K562 (cell line): Measurements from ENCODE around the gene PACSIN2. TPM values are rescaled to one million over a fixed set of nuclear protein-coding genes. Genes with fewer than 3 reads are reported as not detected.
A peak's percentile ranks its signal among the peaks of the same experiment; 100 is the strongest.
"Not testable (repeated sequence)": the region's sequence is repeated elsewhere in the genome, so short reads cannot be mapped to it uniquely, and the experiment has no call there.

Source experiments
- ATAC-seq: fragments of 200-7000 bp; cut with Tn5 transposase; 3 replicates; pipeline ENCODE4 v1.9.1; 2020; ENCODE audit warnings: moderate library complexity
- BruUV-seq: library from RNA; stranded (reverse); fragments of 400-500 nt; replicated peaks from 2 replicates; lab custom pipeline; 2021; lab: Mats Ljungman, UMichigan
- CTCF ChIA-PET: fragments of 300-600 bp; formaldehyde crosslinking; extraction: SDS; loops from one replicate; lab custom pipeline; 2021; ENCODE audit warnings: low intra/inter-chr PET ratio; lab: Yijun Ruan, JAX
- POLR2A ChIA-PET: fragments of 300-600, 350-650 bp; sonication (Branson Sonifier 250); formaldehyde crosslinking; extraction: SDS; loops from one replicate; lab custom pipeline; 2021; ENCODE audit warnings: antibody characterized with exemption, inconsistent platforms; lab: Yijun Ruan, JAX
- DNase-seq, 4 experiments: peaks; one replicate each; pipeline versions ENCODE4 v3.0.0 to v3.0.0-alpha.2; 2011 to 2018; ENCODE audit warnings: low spot score in 3 of 4, mixed read lengths in 3 of 4; ENCODE audit errors: extremely low read depth in 1 of 4
- FAIRE-seq: peaks from 2 replicates; lab custom pipeline; 2011; peaks lifted over from hg19 to GRCh38; lab: Jason Lieb, UNC
- H2AFZ ChIP-seq: 2 replicates; pipeline ENCODE4 v1.6.0; 2011; ENCODE audit warnings: low read depth, low read length, control low read depth, inconsistent platforms
- H3K27ac ChIP-seq: fragments of 200-600 bp; 3 replicates; pipeline ENCODE4 v1.8.0; 2011; ENCODE audit warnings: low read depth, mild to moderate bottlenecking, control low read depth, inconsistent platforms, low read length, moderate library complexity, mixed read lengths; ENCODE audit errors: extremely low read depth
- H3K27me3 ChIP-seq, 2 experiments: fragments of 300-600 bp in 1 of 2; 2 replicates in 1 of 2; 3 replicates in 1 of 2; pipeline versions ENCODE4 v1.6.0 to v1.8.0; 2011; ENCODE audit warnings: inconsistent platforms in 2 of 2, low read length in 2 of 2, mild to moderate bottlenecking in 1 of 2, mixed read lengths in 1 of 2, moderate library complexity in 1 of 2; ENCODE audit not compliant: control insufficient read depth in 2 of 2, insufficient read depth in 2 of 2
- H3K36me3 ChIP-seq: fragments of 300-600 bp; 3 replicates; pipeline ENCODE4 v1.8.0; 2011; ENCODE audit warnings: mild to moderate bottlenecking, low read length, inconsistent platforms; ENCODE audit not compliant: control insufficient read depth, insufficient read depth
- H3K4me1 ChIP-seq, 2 experiments: fragments of 200-600 bp in 1 of 2; replicated peaks in 1 of 2; 2 replicates in 1 of 2; 3 replicates in 1 of 2; pipeline versions ENCODE4 v1.5.1 to v1.8.0; 2011; ENCODE audit warnings: inconsistent platforms in 2 of 2, low read length in 2 of 2, mild to moderate bottlenecking in 1 of 2, mixed read lengths in 1 of 2, moderate library complexity in 1 of 2; ENCODE audit not compliant: control insufficient read depth in 2 of 2, insufficient read depth in 2 of 2
- H3K4me2 ChIP-seq: 2 replicates; pipeline ENCODE4 v1.6.1; 2011; ENCODE audit warnings: low read length, control low read depth, inconsistent platforms, mixed read lengths; ENCODE audit not compliant: insufficient read depth
- H3K4me3 ChIP-seq: fragments of 200-600 bp; sonication (generic), shearing (Covaris generic); 2 replicates; pipeline ENCODE4 v1.5.1; 2016; ENCODE audit warnings: control low read depth, inconsistent platforms
- H3K79me2 ChIP-seq: fragments of 200-600 bp; 3 replicates; pipeline ENCODE4 v1.8.0; 2011; ENCODE audit warnings: low read length, inconsistent platforms; ENCODE audit not compliant: control insufficient read depth, insufficient read depth
- H3K9ac ChIP-seq, 2 experiments: 2 replicates each; pipeline versions ENCODE4 v1.6.0 to v1.6.1; 2011; ENCODE audit warnings: low read depth in 2 of 2, low read length in 2 of 2, control low read depth in 1 of 2, inconsistent platforms in 1 of 2, mild to moderate bottlenecking in 1 of 2, mixed read lengths in 1 of 2; ENCODE audit not compliant: insufficient read depth in 1 of 2
- H3K9me1 ChIP-seq: one replicate; pipeline ENCODE4 v1.6.0; 2011; ENCODE audit warnings: inconsistent platforms, mild to moderate bottlenecking, low read length, moderate library complexity; ENCODE audit not compliant: control insufficient read depth, insufficient read depth
- H3K9me3 ChIP-seq: replicated peaks from 2 replicates; pipeline ENCODE4 v1.5.1; 2011; ENCODE audit warnings: low read depth, low read length, inconsistent platforms; ENCODE audit not compliant: control insufficient read depth, insufficient read depth
- H4K20me1 ChIP-seq: replicated peaks from 2 replicates; pipeline ENCODE4 v1.6.1; 2011; ENCODE audit warnings: low read length, inconsistent platforms, mixed read lengths; ENCODE audit not compliant: control insufficient read depth, insufficient read depth
- HSF4 ChIP-seq: fragments of 250-450 bp; sonication (Bioruptor Pico); IDR thresholded peaks from 2 replicates; pipeline ENCODE4 v2.1.2; 2022; ENCODE audit warnings: mild to moderate bottlenecking, moderate library complexity, borderline replicate concordance
- KDM2B ChIP-seq: fragments of 250-450 bp; sonication (Bioruptor Pico); IDR thresholded peaks from 2 replicates; pipeline ENCODE4 v1.8.0; 2021; ENCODE audit warnings: mild to moderate bottlenecking, moderate library complexity
- NR2C1 ChIP-seq, 2 experiments: fragments of 450-650 bp; IDR thresholded peaks; 2 replicates each; pipeline ENCODE4 v1.6.1; 2017; ENCODE audit warnings: mild to moderate bottlenecking in 2 of 2, antibody characterized with exemption in 1 of 2, inconsistent platforms in 1 of 2, missing compliant biosample characterization in 1 of 2, missing genetic modification characterization in 1 of 2
- TRIM28 ChIP-seq: fragments of 450-650 bp; IDR thresholded peaks from 2 replicates; pipeline ENCODE4 v1.6.1; 2017
- WGBS: fragments of 100-300 bp; shearing (Covaris generic); methylation state at CpG from one replicate; pipeline ENCODE4 v1.1.6; 2016; ENCODE audit warnings: low coverage, mixed read lengths; ENCODE audit not compliant: insufficient coverage; ENCODE audit errors: missing lambda C conversion rate; 5-methylcytosine and 5-hydroxymethylcytosine counted together
- in situ Hi-C: fragments of 300-500 bp; cut with MboI; formaldehyde crosslinking; loops from 4 replicates; pipeline ENCODE4 v1.15.0; 2018; ENCODE audit warnings: inconsistent platforms, mixed read lengths
- intact Hi-C: fragments of 100-400 bp; cut with micrococcal nuclease; formaldehyde crosslinking; loops from 2 replicates; pipeline ENCODE4 v1.14.2; 2022
- polyA plus RNA-seq, 8 experiments: library from polyadenylated mRNA; depleted of rRNA in 4 of 8; stranded (reverse) in 5 of 8; unstranded in 3 of 8; fragments of >200 nt; fragmentation: Nextera tagmentation in 2 of 8; fragmentation: Illumina TruSeq in 1 of 8; extraction: Ambion mirVana in 2 of 8; extraction: Trizol in 1 of 8; gene quantifications; 2 replicates each; pipeline versions ENCODE4 v1.2.1 to v1.2.3, GENCODE V29; 2011 to 2014; ENCODE audit warnings: inconsistent platforms in 1 of 8, missing spikeins in 1 of 8
- total RNA-seq, 7 experiments: library from RNA; depleted of rRNA in 6 of 7; stranded (reverse); fragments of >200 nt in 6 of 7; fragmentation: Illumina TruSeq in 2 of 7; extraction: Trizol in 2 of 7; gene quantifications; 2 replicates each; pipeline versions ENCODE4 v1.2.1 to v1.2.3, GENCODE V29; 2011 to 2021; ENCODE audit warnings: low replicate concordance in 1 of 7

The PACSIN2 gene
- total and polyA plus RNA-seq, 9 of the 15 experiments (the other 6 are each of a cell fraction or from before 2014, with no cell fraction given): 0.45 to 45.1 (median 23.9) TPM

GRCh38 chr22:42961400-42961690, 53.6 kb downstream of the PACSIN2 start:
- H3K9me1 ChIP-seq; H3K9me3 ChIP-seq; POLR2A ChIA-PET; H3K9ac ChIP-seq; H2AFZ ChIP-seq; H3K4me2 ChIP-seq; ATAC-seq; H4K20me1 ChIP-seq; DNase-seq; H3K4me3 ChIP-seq; BruUV-seq; H3K36me3 ChIP-seq; H3K27ac ChIP-seq; in situ Hi-C loops; CTCF ChIA-PET; intact Hi-C loops; H3K27me3 ChIP-seq; FAIRE-seq; TF ChIP-seq NR2C1 (tag; IDR thresholded peaks at IDR 0.05): not testable (repeated sequence)
- 60% methylated on average over 2 of the region's 3 CpGs for WGBS
- peaks cover 12 to 39% of the 10 kb centered on the region in 2 experiments; a peak in 4 of 5 replicates for H3K4me1 ChIP-seq
- peak; percentile 24; the same call in 1 of the 2 replicates for TF ChIP-seq NR2C1 (IDR thresholded peaks at IDR 0.05)
- peaks cover 52% of the 10 kb centered on the region for H3K79me2 ChIP-seq

GRCh38 chr22:42960531-42961399, 54.2 kb downstream of the PACSIN2 start:
- peak overlapping the region in 1 of 2 experiments; percentile 71; a peak in 3 of 4 replicates for H3K9ac ChIP-seq
- H3K4me3 ChIP-seq: no peak overlapping the region
- ATAC-seq (no peak), FAIRE-seq (no peak), DNase-seq (no peak)
- H3K79me2 ChIP-seq: peaks cover 57% of the 10 kb centered on the region
- 60% methylated on average over 10 of the region's 10 CpGs for WGBS
- H3K27ac ChIP-seq: peak overlapping the region; percentile 82
- POLR2A ChIA-PET: interaction anchor here (0.7 to 1.3 kb wide), 2 partner anchors 31 to 135 kb away, joined by 3 read pairs; no protein-coding TSS in a partner anchor
- no peaks in the 10 kb centered on the region for H3K36me3 ChIP-seq
- BruUV-seq: no TSS peak
- intact Hi-C loops: no loop called here
- H3K4me2 ChIP-seq: peak overlapping the region; percentile 28; the same call in 1 of the 2 replicates
- CTCF ChIA-PET: no interaction called here
- no peaks in the 10 kb centered on the region for H3K27me3 ChIP-seq
- H3K9me1 ChIP-seq: no peaks in the 10 kb centered on the region
- peaks cover 12 to 39% of the 10 kb centered on the region in 2 experiments; a peak in 4 of 5 replicates for H3K4me1 ChIP-seq
- in situ Hi-C loops: no loop called here
- no peak overlapping the region for H2AFZ ChIP-seq
- no peaks in the 10 kb centered on the region; the same call in 1 of the 2 replicates for H4K20me1 ChIP-seq
- H3K9me3 ChIP-seq: no peaks in the 10 kb centered on the region
- TF ChIP-seq TRIM28: no peak
- no peak for TF ChIP-seq HSF4 (CRISPR knock-in tag)
- no peak for TF ChIP-seq KDM2B (CRISPR knock-in tag)
